ENCODE measurements around the gene SHC1.

The SHC1 gene

GRCh38 chr1:154970631-154971340, at the start of gene SHC1:
Gene SHC1, minus strand, starts transcription at chr1:154970747. Its CDS starts 221 bp downstream, at chr1:154970526.
- no peak for DNase-seq

- no peak for DNase-seq
These were observed 49.1 kb upstream of the SHC1 start for GRCh38 chr1:155019377-155020245.

- DNase-seq = no peak
These were observed 48.2 kb upstream of the SHC1 start for GRCh38 chr1:155018617-155019348.

- no peak for DNase-seq
These were observed 47.4 kb upstream of the SHC1 start for GRCh38 chr1:155017946-155018316.

GRCh38 chr1:155017041-155017945, 46.7 kb upstream of the SHC1 start:
- DNase-seq = peak; percentile 92

GRCh38 chr1:155016231-155016831, 45.8 kb upstream of the SHC1 start:
- no peak for DNase-seq

- no peak for DNase-seq
These were observed 45.1 kb upstream of the SHC1 start for GRCh38 chr1:155015527-155016230.

DNA sequence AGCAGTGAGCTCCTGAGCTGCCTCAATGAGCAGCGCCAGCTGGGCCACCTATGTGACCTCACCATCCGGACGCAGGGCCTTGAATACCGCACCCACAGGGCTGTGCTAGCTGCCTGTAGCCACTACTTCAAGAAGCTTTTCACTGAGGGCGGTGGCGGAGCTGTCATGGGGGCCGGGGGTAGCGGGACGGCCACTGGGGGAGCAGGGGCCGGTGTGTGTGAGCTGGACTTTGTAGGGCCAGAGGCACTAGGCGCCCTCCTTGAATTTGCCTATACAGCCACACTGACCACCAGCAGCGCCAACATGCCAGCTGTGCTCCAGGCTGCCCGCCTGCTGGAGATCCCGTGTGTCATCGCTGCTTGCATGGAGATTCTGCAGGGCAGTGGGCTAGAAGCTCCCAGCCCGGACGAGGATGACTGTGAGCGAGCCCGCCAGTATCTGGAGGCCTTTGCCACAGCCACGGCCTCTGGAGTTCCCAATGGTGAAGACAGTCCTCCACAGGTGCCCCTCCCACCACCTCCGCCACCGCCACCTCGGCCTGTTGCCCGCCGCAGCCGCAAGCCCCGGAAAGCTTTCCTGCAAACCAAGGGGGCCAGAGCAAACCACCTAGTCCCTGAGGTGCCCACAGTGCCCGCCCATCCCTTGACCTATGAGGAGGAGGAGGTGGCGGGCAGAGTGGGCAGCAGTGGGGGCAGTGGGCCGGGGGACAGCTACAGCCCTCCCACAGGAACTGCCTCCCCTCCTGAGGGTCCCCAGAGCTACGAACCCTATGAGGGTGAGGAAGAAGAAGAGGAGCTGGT, 44.4 kb upstream of the SHC1 start:
- no peak for DNase-seq

GRCh38 chr1:155013632-155014031, 43.1 kb upstream of the SHC1 start:
- no peak for DNase-seq

DNA sequence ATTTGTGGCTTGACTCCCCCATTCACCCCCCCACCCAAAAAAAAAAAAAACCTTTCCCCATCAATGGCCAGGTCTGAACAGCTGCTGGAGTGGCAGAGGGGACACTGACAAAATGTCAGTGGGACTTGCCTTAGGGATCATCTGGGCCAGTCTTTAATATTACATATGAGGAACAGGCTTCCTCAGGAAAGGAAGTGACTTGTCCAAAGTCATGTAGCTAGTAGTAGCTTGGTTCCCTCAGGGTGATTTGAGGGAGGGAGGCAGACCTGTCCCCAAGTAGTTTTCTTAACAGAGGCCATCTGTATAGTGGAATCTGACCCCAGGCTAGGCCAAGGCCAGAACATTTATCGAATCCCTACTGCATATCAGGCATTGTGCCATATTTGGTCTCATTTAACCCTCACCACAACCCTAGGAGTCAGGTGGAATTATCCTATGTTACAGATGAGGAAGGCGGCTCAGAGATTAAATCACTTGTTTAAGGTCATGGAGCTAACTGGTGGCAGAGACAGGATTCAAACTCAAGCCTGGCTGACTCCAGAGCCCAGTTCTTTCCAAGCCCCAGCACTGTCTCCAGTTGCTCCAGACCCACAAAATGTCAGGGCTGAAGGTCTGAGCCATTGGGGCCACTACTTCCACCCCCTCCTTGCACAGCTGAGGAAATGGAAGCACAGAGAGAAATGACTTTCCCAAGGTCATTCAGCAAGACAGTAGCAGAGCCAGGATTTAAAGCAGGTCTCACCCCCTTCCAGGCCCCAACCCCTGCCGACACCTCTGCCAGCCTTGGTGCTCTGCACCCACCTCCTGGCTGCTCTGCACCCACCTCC, 42.4 kb upstream of the SHC1 start:
- no peak for DNase-seq

GRCh38 chr1:155012026-155012546, 41.5 kb upstream of the SHC1 start:
- DNase-seq = no peak

DNA sequence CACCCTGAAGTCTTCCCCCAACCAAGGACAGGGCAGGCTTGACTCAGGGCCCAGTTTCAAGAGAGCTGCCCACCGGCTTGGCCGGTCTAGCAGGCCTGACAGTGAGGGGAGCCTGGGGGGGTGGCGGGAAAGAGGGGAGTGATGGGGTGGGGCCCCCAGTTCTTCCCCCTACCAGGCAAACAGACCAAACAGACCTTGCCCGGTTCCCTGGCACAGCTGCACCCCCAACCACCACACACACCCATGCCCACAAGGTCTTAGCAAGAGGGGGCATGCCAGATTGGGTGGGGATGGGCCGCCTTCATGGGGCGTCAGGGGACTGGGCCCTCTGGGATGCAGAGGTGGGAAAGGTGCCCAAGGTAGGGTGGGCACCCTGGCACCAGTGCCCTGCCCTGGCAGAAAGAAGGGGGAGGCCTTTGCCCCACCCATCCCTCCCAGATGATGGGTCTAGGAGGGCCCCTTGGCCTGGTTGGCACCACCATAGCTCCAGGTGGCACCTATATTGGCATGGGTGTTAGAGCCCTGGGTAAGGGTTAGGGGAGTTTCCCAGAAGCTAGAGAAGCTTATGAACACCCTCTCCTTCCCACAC, 41.0 kb upstream of the SHC1 start:
- DNase-seq = no peak

GRCh38 chr1:155011004-155011416, 40.5 kb upstream of the SHC1 start:
- DNase-seq = no peak

DNA sequence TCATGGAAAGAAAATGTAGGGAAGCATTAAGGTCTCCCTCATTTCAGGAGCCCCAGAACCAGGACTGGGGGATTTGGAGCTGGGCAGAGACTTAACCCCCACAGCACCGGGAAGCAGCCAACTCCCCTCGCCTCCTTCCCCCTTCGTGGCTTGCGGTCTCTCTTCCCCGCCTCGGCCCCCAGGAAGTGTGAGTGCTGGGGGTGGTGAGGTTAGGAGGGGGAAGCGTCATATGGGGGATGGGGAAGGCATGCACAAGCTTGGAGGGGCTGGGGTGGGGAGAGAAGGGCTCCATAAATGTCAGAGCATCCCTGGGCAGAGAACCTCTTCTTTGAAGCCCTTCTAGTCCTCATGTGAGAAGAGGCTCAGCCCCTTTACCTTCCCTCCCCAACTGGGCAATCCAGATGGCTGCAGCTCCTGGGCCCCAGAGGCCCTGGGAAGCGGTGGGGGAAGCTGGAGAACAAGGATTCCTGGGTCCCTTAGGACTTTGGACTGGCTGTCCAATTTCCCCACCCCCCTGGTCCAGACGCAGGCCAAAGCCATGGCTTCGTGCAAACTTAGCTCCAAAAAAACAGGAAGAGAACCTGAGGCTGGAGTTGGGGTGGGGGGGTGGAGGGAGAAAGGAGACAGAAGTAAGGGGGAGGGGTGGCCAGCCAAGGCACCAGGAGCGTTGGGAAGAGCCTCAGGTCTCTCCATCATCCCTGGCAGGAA, 39.8 kb upstream of the SHC1 start:
- no peak for DNase-seq

- no peak for DNase-seq
These were observed 39.2 kb upstream of the SHC1 start for GRCh38 chr1:155009742-155010141.

DNA sequence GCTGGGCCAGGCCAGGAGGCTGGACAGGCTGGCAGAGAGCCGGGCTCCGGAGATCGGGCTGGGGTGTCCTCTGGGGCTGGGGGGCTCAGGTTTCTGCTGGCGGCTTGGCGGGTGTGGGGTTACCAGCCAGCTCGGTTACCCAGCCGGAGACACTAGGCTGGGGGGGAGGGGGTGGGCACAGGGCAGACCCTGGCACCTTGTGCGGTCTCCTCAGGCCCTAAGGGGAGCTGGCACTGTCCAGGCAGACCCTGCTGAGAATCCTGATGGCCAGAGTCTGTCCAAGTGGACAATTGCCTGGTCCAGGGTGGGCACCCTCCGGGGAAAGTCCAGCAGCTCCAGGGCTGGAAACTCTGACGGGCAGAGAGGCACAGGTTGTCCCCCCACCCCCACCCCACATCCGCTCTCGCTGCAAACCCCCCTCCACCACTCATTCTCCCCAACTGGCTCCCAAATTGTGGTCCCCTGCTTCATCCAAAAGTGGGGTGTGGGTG, 38.7 kb upstream of the SHC1 start:
- DNase-seq = no peak

GRCh38 chr1:155008015-155008941, 37.7 kb upstream of the SHC1 start:
- no peak for DNase-seq
